Activated CD4-positive, alpha-beta T cell treated with anti-CD3 and anti-CD28 coated beads, Interleukin-2, amount 10 ng/mL, durations not matched to agents 7 days and 5 days (primary cell): Measurements from ENCODE around the gene ZNF579. TPM values are rescaled to one million over a fixed set of nuclear protein-coding genes. Genes with fewer than 3 reads are reported as not detected.
"Not testable (repeated sequence)": the region's sequence is repeated elsewhere in the genome, so short reads cannot be mapped to it uniquely, and the experiment has no call there.

Experiments
- CTCF ChIA-PET: fragments of 350-600 bp; sonication (Branson Sonifier 250); formaldehyde crosslinking; loops from one replicate; lab custom pipeline; 2021; ENCODE audit warnings: antibody characterized with exemption; lab: Charles Lee
- POLR2A ChIA-PET: fragments of 350-600 bp; sonication (Branson Sonifier 250); formaldehyde crosslinking; loops from one replicate; lab custom pipeline; 2021; ENCODE audit warnings: antibody characterized with exemption; lab: Charles Lee
- DNase-seq: peaks from one replicate; pipeline ENCODE4 v3.0.0-alpha.2; 2020
- H3K27ac Mint-ChIP-seq: one replicate; pipeline ENCODE4 v1.8.0; 2021; ENCODE audit warnings: mild to moderate bottlenecking, moderate library complexity, mixed read lengths
- H3K27me3 Mint-ChIP-seq: one replicate; pipeline ENCODE4 v1.8.0; 2021; ENCODE audit warnings: mixed read lengths
- H3K36me3 Mint-ChIP-seq: one replicate; pipeline ENCODE4 v1.8.0; 2021; ENCODE audit warnings: low read depth, mixed read lengths
- H3K4me1 Mint-ChIP-seq: one replicate; pipeline ENCODE4 v1.8.0; 2021; ENCODE audit warnings: mixed read lengths
- H3K4me3 Mint-ChIP-seq: one replicate; pipeline ENCODE4 v1.8.0; 2021; ENCODE audit warnings: mild to moderate bottlenecking, moderate library complexity, mixed read lengths
- H3K9me3 Mint-ChIP-seq: one replicate; pipeline ENCODE4 v1.8.0; 2021; ENCODE audit warnings: mixed read lengths
- total RNA-seq, 2 experiments: library from RNA; stranded (reverse); gene quantifications; one replicate each; pipeline ENCODE4 v1.2.3, GENCODE V29; 2021

ZNF579 gene
- total RNA-seq, 2 experiments from 2014 or later, result 7.0 to 8.0 TPM

DNA sequence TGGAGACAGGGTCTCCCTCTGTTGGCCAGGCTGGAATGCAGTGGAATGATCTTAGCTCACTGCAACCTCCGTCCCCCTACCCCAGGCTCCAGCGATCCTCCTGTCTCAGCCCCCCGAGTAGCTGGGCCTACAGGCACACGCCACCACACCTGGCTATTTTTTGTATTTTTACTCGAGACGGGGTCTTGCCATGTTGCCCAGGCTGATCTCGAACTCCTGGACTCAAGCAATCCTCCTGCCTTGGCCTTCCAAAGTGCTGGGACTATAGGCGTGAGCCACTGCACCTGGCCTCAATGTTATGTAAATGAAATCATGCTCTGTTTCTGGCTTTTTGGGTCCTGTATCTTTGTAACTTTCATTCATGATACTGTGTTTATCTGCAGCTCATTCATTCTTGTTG, 8.1 kb upstream of the ZNF579 start:
- Mint-ChIP-seq H3K27ac (no peak overlapping the region), H3K36me3 (peaks cover 10% of the 10 kb centered on the region), H3K4me3 (no peak overlapping the region), H3K4me1 (peaks cover 21% of the 10 kb centered on the region), H3K27me3 (peaks cover 21% of the 10 kb centered on the region), H3K9me3 (no peaks in the 10 kb centered on the region)
- ChIA-PET POLR2A (no interaction called here), CTCF (interaction anchor here (1.0 to 1.5 kb wide), 2 partner anchors 44 to 85 kb away, joined by 3 to 4 read pairs; no protein-coding TSS in a partner anchor)
- no peak for DNase-seq

DNA sequence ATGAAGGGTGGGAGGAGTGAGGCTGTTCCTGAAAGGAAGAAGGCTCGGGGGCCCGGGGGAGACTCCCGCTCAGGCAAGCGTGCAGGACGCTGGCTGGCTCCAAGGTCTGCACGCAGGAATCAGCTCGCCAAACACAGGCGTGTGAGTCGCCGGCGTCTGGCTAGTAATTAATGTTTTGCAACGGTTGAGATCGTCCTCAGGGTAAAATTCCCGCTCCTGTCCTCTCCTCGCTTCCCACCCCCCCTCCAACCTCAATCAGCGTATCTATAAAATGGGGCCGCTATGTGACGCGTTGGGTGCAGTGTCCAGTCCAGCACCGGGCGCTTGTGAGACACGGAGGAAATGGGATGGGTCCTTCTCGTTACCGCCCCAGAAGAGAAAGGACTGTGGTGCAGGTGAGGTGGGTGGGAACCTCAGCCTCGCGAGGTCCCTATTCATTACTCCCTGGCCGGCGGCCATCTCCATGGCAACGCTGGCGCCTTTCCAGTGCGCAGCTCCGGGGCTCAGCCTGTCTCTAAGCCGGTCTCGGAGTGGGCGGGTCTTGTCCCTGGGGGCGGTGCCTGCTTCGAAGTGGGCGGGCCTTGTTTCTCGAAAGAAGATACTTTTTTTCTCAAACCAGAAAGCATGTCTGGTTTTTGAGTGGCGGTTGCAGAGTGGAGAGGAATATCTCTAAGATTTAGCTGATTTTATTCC, 6.5 kb upstream of the ZNF579 start:
- Mint-ChIP-seq H3K4me3 (peak overlapping the region; percentile 72), H3K27me3 (peaks cover 21% of the 10 kb centered on the region), H3K9me3 (no peaks in the 10 kb centered on the region), H3K4me1 (peaks cover 21% of the 10 kb centered on the region), H3K36me3 (peaks cover 7% of the 10 kb centered on the region), H3K27ac (peak overlapping the region; percentile 19)
- CTCF ChIA-PET, result interaction anchor here (0.7 kb wide), 1 partner anchor 515 kb away, joined by 3 read pairs; no protein-coding TSS in a partner anchor
- DNase-seq, result peak; percentile 92
- POLR2A ChIA-PET, result no interaction called here

GRCh38 chr19:55585658-55586339, 5.2 kb upstream of the ZNF579 start:
- Mint-ChIP-seq H3K36me3 (no peaks in the 10 kb centered on the region), H3K27ac (no peak overlapping the region), H3K27me3 (peaks cover 21% of the 10 kb centered on the region), H3K4me1 (peaks cover 35% of the 10 kb centered on the region), H3K9me3 (no peaks in the 10 kb centered on the region), H3K4me3 (no peak overlapping the region)
- POLR2A ChIA-PET, result no interaction called here
- CTCF ChIA-PET, result no interaction called here
- DNase-seq, result no peak

GRCh38 chr19:55584871-55585270, 4.2 kb upstream of the ZNF579 start:
- H3K36me3 Mint-ChIP-seq, result no peaks in the 10 kb centered on the region
- H3K27ac Mint-ChIP-seq, result no peak overlapping the region
- H3K27me3 Mint-ChIP-seq, result peaks cover 21% of the 10 kb centered on the region
- DNase-seq, result no peak
- H3K9me3 Mint-ChIP-seq, result no peaks in the 10 kb centered on the region
- CTCF ChIA-PET, result no interaction called here
- H3K4me3 Mint-ChIP-seq, result no peak overlapping the region
- POLR2A ChIA-PET, result no interaction called here
- H3K4me1 Mint-ChIP-seq, result peaks cover 38% of the 10 kb centered on the region

- H3K4me3 Mint-ChIP-seq, DNase-seq, H3K27ac Mint-ChIP-seq, POLR2A ChIA-PET, CTCF ChIA-PET, H3K9me3 Mint-ChIP-seq, H3K36me3 Mint-ChIP-seq: not testable (repeated sequence)
- H3K27me3 Mint-ChIP-seq, result peaks cover 21% of the 10 kb centered on the region
- peaks cover 43% of the 10 kb centered on the region for H3K4me1 Mint-ChIP-seq
Observed at GRCh38 chr19:55583897-55584296, 3.2 kb upstream of the ZNF579 start.

- H3K4me1 Mint-ChIP-seq, result peaks cover 40% of the 10 kb centered on the region
- DNase-seq, H3K36me3 Mint-ChIP-seq, H3K9me3 Mint-ChIP-seq, H3K27ac Mint-ChIP-seq, POLR2A ChIA-PET: not testable (repeated sequence)
- H3K27me3 Mint-ChIP-seq, result peaks cover 19% of the 10 kb centered on the region
- CTCF ChIA-PET, result interaction anchor here (0.7 to 0.9 kb wide), 3 partner anchors 24 to 1419 kb away, joined by 3 to 5 read pairs (median 3); partner anchors contain the start of gene ZNF865
- peak overlapping the region; percentile 24 for H3K4me3 Mint-ChIP-seq
Observed at GRCh38 chr19:55582284-55582683, 1.6 kb upstream of the ZNF579 start.

DNA sequence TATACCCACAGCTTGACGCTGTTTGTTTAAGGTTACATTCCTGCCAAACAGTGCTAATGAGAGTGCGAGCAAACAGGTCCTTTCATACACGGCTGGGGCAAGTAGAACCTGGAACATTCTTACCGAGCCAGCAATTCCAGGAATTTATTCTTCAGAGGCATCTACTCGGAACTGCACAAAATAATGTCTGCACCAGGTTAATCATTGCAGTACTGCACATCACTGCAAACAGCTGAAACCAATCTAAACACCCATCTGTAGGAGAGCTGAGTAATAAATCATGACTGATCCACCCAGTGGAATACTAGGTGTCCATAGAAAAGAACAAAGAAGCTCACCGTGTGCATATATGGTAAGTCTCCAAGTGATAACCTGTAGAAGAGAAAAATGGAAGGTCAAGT, 1.2 kb upstream of the ZNF579 start:
- Mint-ChIP-seq H3K36me3 (peaks cover 10% of the 10 kb centered on the region), H3K27ac (no peak overlapping the region), H3K9me3 (no peaks in the 10 kb centered on the region), H3K4me1 (peaks cover 35% of the 10 kb centered on the region), H3K4me3 (peak overlapping the region; percentile 78), H3K27me3 (peaks cover 17% of the 10 kb centered on the region)
- no peak for DNase-seq
- POLR2A ChIA-PET, result interaction anchor here (1.5 kb wide), 1 partner anchor 18 kb away, joined by 6 read pairs; the partner anchor contains the start of genes FIZ1 and ZNF524
- CTCF ChIA-PET, result interaction anchor here (0.7 to 0.9 kb wide), 3 partner anchors 24 to 1418 kb away, joined by 3 to 5 read pairs (median 3); partner anchors contain the start of gene ZNF865

DNA sequence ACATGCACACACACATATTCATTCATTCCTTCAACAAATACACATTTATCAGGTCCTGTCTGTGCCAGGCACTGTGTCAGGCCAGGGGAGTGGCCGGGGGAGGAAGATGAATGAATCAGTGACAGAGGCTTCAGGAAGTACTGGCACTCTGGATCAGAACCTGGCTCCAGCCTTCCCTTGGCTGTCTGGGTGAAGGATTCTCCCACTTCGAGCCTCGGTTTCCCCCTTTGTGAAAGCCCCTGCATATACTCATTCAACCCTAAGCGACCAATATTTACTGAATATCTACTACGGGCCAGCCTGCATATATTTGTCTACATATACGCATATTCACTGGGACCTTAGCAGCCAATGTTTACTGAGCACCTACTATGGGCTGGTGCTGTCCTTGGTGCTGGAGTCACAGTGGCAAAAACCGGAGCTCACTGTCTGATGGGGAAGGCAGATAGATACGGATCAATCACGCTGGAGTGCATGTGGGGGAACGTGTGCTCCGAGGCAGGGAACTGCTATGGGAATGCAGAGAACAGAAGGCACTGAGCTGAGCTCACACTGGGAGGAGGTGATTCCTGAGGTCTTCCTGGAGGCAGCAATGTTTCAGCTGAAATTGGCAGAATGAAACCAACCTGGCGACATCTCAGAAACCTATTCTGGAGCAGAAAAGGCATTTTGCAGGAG, 636 bp upstream of the ZNF579 start:
- peaks cover 12% of the 10 kb centered on the region for H3K36me3 Mint-ChIP-seq
- H3K4me1 Mint-ChIP-seq, result peaks cover 31% of the 10 kb centered on the region
- peak overlapping the region; percentile 84 for H3K27ac Mint-ChIP-seq
- H3K4me3 Mint-ChIP-seq, result peak overlapping the region; percentile 78
- ChIA-PET CTCF (interaction anchor here (0.7 to 1.0 kb wide), 4 partner anchors 16 to 52 kb away, joined by 3 to 5 read pairs (median 3); partner anchors contain the start of gene ZNF865), POLR2A (interaction anchor here (1.5 kb wide), 1 partner anchor 18 kb away, joined by 6 read pairs; the partner anchor contains the start of genes FIZ1 and ZNF524)
- no peaks in the 10 kb centered on the region for H3K9me3 Mint-ChIP-seq
- DNase-seq, result peak; percentile 42
- peaks cover 13% of the 10 kb centered on the region for H3K27me3 Mint-ChIP-seq

DNA sequence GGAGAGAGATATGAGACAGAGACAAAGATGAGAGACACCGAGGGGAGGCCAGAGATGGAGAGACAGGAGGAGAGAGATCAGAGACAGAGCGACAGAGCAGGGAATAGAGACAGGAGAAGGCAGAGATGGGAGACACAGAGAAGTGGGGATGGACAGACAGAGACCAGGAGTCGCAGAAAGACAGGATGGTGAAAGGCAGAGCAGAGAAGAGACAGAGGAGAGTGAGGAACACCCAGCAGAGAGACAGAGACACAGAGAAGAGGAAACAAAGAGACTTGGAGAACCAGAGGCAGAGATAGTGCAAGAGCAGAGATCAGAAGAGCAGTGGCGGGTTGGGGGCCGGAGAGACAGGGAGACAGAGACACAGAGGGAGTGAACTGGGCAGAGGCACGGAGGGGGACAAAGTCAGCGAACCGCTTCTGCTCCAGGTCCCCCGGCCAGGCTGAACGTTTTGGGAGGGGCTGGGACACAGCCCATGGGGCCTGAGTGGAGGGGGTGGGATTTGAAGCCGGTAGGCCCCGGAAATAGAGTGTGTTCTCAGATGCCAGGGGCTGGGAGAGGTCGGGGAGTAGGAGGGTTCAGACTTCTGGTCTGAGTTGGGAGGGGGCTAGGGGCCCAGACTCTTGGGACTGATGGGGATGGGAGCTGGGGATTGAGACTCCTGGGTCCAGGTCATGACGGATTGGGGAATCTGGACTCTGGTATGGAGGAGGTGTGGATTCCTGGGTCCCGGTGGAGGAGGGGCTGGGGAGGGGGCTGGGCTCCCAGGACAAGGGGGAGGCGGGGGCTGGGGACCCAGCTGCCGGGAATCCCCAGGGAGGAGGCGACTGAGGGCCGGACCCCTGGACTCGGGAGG, 654 bp downstream of the ZNF579 start:
- Mint-ChIP-seq H3K27ac (peak overlapping the region; percentile 83), H3K4me3 (peak overlapping the region; percentile 78), H3K9me3 (no peaks in the 10 kb centered on the region), H3K27me3 (peaks cover 4% of the 10 kb centered on the region), H3K36me3 (peaks cover 12% of the 10 kb centered on the region), H3K4me1 (peaks cover 21% of the 10 kb centered on the region)
- ChIA-PET POLR2A (no interaction called here), CTCF (interaction anchor here (1.0 kb wide), 2 partner anchors 15 to 46 kb away, joined by 3 read pairs; no protein-coding TSS in a partner anchor)
- DNase-seq, result peak; percentile 26

DNA sequence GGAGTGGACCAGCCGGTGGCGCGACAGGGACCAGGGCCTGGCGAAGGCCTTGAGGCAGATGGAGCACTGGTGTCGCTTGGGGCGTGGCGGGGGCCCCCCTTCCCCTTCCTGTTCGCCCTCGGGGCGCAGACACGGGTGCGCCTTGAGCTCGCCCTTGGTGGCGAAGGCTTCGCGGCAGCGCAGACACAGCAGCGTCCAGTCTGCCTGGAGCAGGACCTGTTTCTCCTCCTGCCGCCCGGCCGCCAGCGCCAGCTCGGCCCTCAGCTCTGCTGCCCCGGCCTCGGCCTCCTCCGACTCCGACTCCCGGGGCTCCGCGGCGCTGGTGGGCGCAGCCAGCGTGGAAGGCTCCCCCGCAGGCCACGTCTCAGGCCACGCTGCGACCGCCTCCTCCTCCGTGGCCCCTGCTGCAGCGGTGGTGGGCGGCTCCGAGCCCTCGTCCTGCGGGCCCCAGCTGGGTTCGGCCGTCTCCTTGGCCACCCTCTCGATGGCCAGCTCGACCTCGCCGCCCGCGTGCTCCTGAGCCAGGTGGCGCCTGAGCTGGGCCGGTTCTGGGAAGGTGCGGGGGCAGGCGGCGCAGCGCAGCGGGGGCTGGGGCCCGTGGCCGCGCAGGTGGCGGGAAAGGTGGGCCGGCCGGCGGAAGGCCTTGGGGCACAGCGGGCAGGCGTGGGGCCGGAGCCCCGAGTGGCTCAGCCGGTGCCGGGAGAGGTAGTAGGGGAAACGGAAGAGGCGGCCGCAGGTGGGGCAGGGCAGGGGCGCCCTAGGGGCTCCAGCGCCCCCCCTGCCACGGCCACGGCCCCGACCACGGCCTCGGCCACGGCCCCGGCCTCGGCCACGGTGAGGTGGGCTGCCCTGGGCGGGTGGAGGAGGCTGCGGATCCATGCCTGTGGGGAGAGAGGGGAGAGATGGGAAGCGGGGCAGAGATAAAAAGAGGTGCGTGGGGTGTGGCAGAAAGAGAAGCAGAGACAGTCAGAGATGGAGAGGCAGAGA, 1.6 kb downstream of the ZNF579 start:
- peaks cover 21% of the 10 kb centered on the region for H3K4me1 Mint-ChIP-seq
- peaks cover 12% of the 10 kb centered on the region for H3K36me3 Mint-ChIP-seq
- H3K27ac Mint-ChIP-seq, result peak overlapping the region; percentile 83
- no peaks in the 10 kb centered on the region for H3K9me3 Mint-ChIP-seq
- CTCF ChIA-PET, result no interaction called here
- POLR2A ChIA-PET, result no interaction called here
- no peak for DNase-seq
- peak overlapping the region; percentile 78 for H3K4me3 Mint-ChIP-seq
- no peaks in the 10 kb centered on the region for H3K27me3 Mint-ChIP-seq
